SKM-1 (cell line): ENCODE measurements around the gene LRRC63.
"Not testable (repeated sequence)": the region's sequence is repeated elsewhere in the genome, so short reads cannot be mapped to it uniquely, and the experiment has no call there.

Source experiments
- DNase-seq: peaks from one replicate; lab custom pipeline; 2025; ENCODE audit not compliant: unreplicated experiment; lab: John Stamatoyannopoulos, UW

The LRRC63 gene

GRCh38 chr13:46179969-46180763 is 31.6 kb upstream of the LRRC63 start:
- no peak for DNase-seq

- DNase-seq, result no peak
Measured at GRCh38 chr13:46181377-46181839, 30.3 kb upstream of the LRRC63 start.

GRCh38 chr13:46181840-46182490 is 29.8 kb upstream of the LRRC63 start, which contains the start of gene LCP1:
TSS of gene LCP1 (minus strand) at chr13:46182177. CDS start at chr13:46159662, 22,515 bp downstream.
- DNase-seq, result peak; percentile 79

GRCh38 chr13:46182491-46182877 is 29.2 kb upstream of the LRRC63 start:
- DNase-seq, result no peak

GRCh38 chr13:46183018-46183946 is 28.4 kb upstream of the LRRC63 start:
- no peak for DNase-seq

- peak; percentile 37 for DNase-seq
Measured at GRCh38 chr13:46184277-46184699, 27.4 kb upstream of the LRRC63 start.

DNA sequence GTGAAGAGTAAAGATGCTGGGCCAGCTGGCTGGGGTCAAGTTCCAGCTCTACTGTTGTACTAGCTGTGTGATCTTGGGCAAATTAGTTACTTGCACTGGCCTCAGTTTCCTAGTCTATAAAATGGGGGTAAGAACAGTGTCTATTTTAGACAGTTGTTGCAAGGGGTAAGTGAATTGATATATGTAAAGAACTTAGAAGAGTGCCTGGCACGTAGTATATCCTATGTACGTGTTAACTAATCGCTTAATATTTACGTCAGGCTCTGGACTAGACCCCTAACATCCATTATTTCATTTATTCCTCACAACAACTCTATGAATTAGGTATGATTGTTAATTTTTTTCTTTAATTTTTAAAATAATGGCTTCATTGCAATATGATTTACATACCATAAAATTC is 26.1 kb upstream of the LRRC63 start:
- DNase-seq, result no peak

GRCh38 chr13:46192412-46192811 is 19.3 kb upstream of the LRRC63 start:
- no peak for DNase-seq

GRCh38 chr13:46195016-46195415 is 16.7 kb upstream of the LRRC63 start:
- DNase-seq, result no peak

DNA sequence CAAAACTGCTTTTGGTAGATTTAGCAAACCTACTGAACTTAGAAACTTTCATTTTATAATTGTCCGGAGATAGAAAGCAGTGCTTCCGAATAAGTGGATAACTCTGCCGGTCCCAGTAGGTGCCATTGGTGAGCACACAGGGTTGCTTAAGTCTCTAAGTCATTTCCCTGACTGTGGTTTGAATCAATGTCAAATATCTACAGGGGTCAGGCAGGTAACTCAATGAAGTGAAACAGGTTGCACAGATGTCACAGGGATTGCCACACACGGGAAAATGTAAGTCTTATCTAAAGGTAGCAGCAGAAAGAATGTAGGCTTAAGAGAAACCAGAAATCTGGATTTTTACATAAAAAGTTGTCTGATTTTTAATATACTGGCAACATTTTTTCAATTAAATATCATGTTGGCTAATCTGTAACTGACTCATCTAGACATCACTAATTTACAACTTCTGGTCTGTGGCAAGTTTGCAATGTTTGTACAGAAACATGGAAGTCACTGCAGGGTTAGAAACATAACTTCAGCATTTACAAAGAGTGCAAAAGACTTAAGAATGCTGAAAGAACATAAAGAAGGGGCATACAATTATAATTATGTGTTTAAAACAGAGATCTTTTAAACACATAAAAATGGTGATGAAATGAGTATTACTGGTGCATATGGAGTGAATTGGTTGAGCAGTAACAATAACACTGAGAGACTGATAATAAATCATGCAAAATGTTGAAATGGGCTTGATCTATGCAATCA is 14.3 kb upstream of the LRRC63 start:
- DNase-seq, result no peak

GRCh38 chr13:46198696-46199193 is 13.0 kb upstream of the LRRC63 start:
- DNase-seq, result no peak

- DNase-seq, result no peak
Measured at GRCh38 chr13:46202188-46202795, 9.4 kb upstream of the LRRC63 start.

DNA sequence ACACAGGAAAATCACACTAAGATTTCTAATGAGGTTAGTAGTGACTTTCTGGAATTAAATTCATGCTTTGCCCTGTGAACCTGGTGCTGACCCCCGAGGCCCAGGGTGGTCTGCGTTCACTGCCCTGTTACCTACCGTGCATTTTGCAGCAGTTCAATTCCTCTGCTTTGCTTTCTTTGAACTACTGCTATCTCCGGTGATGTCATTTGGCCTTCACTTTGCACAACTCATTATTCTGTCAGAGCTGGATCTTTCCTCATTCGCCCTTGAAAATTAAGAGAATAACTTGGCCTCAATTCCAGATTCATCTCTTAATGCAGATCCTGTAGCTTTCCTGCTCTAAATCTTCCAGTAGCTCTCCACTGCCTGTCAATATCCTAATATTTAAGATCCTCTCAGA is 8.8 kb upstream of the LRRC63 start:
- DNase-seq, result no peak

DNA sequence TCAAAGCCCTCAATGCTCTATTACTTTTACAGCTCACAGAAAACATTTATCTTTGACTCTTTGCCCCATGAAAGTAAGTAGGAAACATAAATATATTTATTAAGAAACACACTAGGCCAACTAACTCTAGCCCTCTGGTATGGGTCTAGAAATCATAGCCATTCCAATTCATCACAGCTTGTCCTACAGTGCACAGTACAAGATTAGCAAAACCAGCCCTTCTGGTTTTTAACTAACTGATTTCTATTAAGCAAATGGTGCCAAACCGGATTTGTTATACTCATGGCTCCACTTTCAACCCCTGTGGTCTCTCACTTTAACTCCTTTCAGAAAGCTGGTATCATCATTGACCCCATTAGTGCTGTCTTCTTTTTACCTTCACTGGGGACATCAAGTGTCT is 5.6 kb upstream of the LRRC63 start:
- no peak for DNase-seq

- DNase-seq, result no peak
Measured at GRCh38 chr13:46207828-46208227, 3.9 kb upstream of the LRRC63 start.

DNA sequence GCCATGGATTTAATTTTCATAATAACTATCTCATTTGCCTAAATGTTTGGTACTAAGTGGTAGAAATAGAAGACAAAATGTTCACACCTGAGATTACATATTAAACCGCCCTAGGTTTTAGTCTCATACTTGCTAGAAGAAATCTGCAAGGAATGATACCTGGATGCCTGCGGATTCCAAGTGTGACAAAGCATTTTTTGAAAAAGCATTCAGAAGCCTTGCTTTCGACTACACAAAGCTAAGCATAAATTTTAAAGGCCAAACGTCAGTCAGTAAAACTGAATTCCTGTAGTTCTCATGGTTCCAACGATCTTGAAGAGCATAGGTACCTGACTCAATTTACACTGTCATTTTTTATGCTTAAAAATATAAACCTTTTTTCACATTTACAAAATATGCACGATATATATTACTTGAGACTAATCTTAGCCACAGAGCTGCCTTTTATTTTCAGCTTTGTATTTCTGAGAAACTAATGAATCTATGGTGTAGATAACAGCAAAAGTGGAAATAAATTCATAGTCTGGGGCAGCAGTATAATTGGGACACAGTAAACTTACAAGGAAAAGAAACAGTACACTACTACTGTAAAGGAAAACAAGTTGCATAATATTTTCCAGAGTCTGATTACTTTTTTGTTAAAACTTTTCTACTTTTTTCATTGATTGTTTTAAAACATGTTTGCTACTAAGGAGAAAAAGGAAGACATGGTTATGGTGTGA is 1.2 kb upstream of the LRRC63 start:
- DNase-seq, result no peak

DNA sequence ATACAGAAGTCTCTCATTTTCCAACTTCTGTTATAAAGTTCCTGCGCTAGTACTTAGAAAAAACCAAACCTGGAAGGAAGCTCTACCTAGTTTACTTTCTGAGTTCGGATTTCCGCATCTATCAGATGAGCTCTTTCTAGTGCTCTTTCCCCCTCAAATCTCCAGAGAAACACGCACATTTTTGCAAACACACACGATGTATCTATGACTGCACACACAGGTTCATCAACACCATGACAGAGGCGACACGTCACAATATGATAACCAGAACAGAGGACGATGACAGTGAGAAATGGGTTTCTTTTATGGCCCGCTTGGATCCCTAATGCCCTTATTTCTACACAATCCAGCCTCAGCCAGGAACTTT is 629 bp upstream of the LRRC63 start:
- no peak for DNase-seq

GRCh38 chr13:46213242-46213641 is 1.5 kb downstream of the LRRC63 start:
- DNase-seq, result no peak

DNA sequence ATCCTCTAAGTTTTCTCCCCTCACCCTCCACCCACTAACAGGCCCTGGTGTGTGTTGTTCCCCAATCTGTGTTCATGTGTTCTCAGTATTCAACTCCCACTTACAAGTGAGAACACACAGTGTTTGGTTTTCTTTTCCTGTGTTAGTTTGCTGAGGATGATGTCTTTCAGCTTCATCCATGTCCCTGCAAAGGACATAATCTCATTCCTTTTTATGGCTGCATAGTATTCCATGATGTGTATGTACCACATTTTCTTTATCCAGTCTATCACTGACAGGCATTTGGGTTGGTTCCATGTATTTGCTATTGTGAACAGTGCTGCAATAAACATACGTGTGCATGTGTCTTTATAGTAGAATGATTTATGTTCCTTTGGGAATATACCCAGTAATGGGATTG is 3.0 kb downstream of the LRRC63 start:
- DNase-seq, result not testable (repeated sequence)
